ENCODE measurements around the gene CD70.

GRCh38 chr19:6639439-6639838 lies 48.5 kb upstream of the CD70 start:
- TF ChIP-seq, protein P1, sequence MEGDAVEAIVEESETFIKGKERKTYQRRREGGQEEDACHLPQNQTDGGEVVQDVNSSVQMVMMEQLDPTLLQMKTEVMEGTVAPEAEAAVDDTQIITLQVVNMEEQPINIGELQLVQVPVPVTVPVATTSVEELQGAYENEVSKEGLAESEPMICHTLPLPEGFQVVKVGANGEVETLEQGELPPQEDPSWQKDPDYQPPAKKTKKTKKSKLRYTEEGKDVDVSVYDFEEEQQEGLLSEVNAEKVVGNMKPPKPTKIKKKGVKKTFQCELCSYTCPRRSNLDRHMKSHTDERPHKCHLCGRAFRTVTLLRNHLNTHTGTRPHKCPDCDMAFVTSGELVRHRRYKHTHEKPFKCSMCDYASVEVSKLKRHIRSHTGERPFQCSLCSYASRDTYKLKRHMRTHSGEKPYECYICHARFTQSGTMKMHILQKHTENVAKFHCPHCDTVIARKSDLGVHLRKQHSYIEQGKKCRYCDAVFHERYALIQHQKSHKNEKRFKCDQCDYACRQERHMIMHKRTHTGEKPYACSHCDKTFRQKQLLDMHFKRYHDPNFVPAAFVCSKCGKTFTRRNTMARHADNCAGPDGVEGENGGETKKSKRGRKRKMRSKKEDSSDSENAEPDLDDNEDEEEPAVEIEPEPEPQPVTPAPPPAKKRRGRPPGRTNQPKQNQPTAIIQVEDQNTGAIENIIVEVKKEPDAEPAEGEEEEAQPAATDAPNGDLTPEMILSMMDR (IDR thresholded peaks at IDR 0.05), result no peak
- TF ChIP-seq POLR2A (IDR thresholded peaks at IDR 0.05), result no peak

Measured in testis (tissue), 2 donors.